ENCODE results near the gene RNASE11. TPM values are rescaled to one million over a fixed set of nuclear protein-coding genes. Genes with fewer than 3 reads are reported as not detected.
"Not testable (repeated sequence)": the region's sequence is repeated elsewhere in the genome, so short reads cannot be mapped to it uniquely, and the experiment has no call there.

Gene RNASE11
- total and polyA plus RNA-seq, 4 donors, result not detected

GRCh38 chr14:20567199-20567598, 20.6 kb downstream of the RNASE11 start:
- H3K27ac ChIP-seq (ENCODE audit: low read depth, low read length); H3K4me1 ChIP-seq (ENCODE audit: control insufficient read depth, insufficient read depth, low read length); H3K4me3 ChIP-seq (ENCODE audit: low read depth, low read length); DNase-seq (ENCODE audit: low read depth in 4 of 6, low spot score in 6 of 6); H3K9me3 ChIP-seq (ENCODE audit: control insufficient read depth, insufficient read depth, low read length); H3K27me3 ChIP-seq (ENCODE audit: control insufficient read depth, insufficient read depth, low read length); H3K36me3 ChIP-seq (ENCODE audit: control insufficient read depth, insufficient read depth, low read length): not testable (repeated sequence)
- WGBS (ENCODE audit: insufficient coverage), result 70% methylated on average over 1 of the region's 1 CpG

- Histone ChIP-seq H3K27me3 (ENCODE audit: control insufficient read depth, insufficient read depth, low read length) (no peaks in the 10 kb centered on the region), H3K4me1 (ENCODE audit: control insufficient read depth, insufficient read depth, low read length) (no peaks in the 10 kb centered on the region), H3K27ac (ENCODE audit: low read depth, low read length) (no peak overlapping the region), H3K9me3 (ENCODE audit: control insufficient read depth, insufficient read depth, low read length) (peaks cover 1% of the 10 kb centered on the region), H3K36me3 (ENCODE audit: control insufficient read depth, insufficient read depth, low read length) (no peaks in the 10 kb centered on the region), H3K4me3 (ENCODE audit: low read depth, low read length) (no peak overlapping the region)
- no peak for DNase-seq (ENCODE audit: low read depth in 4 of 6, low spot score in 6 of 6)
- WGBS (ENCODE audit: insufficient coverage), result 77% methylated on average over 2 of the region's 2 CpGs
Observed at GRCh38 chr14:20564501-20564997, 23.3 kb downstream of the RNASE11 start.

- no peaks in the 10 kb centered on the region for H3K4me1 ChIP-seq (ENCODE audit: control insufficient read depth, insufficient read depth, low read length)
- H3K4me3 ChIP-seq (ENCODE audit: low read depth, low read length), result no peak overlapping the region
- no CpG with 5 or more reads among the region's 1 CpG for WGBS (ENCODE audit: insufficient coverage)
- H3K9me3 ChIP-seq (ENCODE audit: control insufficient read depth, insufficient read depth, low read length), result peaks cover 1% of the 10 kb centered on the region
- H3K27me3 ChIP-seq (ENCODE audit: control insufficient read depth, insufficient read depth, low read length), result no peaks in the 10 kb centered on the region
- H3K27ac ChIP-seq (ENCODE audit: low read depth, low read length), result no peak overlapping the region
- no peak for DNase-seq (ENCODE audit: low read depth in 4 of 6, low spot score in 6 of 6)
- H3K36me3 ChIP-seq (ENCODE audit: control insufficient read depth, insufficient read depth, low read length), result no peaks in the 10 kb centered on the region
Observed at GRCh38 chr14:20563971-20564370, 23.8 kb downstream of the RNASE11 start.

GRCh38 chr14:20560961-20561360, 26.8 kb downstream of the RNASE11 start, which contains the start of gene RNASE9:
Gene RNASE9 (minus strand): TSS chr14:20561047.
- no CpG with 5 or more reads among the region's 3 CpGs for WGBS (ENCODE audit: insufficient coverage)
- H3K4me1 ChIP-seq (ENCODE audit: control insufficient read depth, insufficient read depth, low read length), result no peaks in the 10 kb centered on the region

GRCh38 chr14:20559461-20559904, 28.3 kb downstream of the RNASE11 start:
- H3K4me1 ChIP-seq (ENCODE audit: control insufficient read depth, insufficient read depth, low read length), result no peaks in the 10 kb centered on the region
- no peak overlapping the region for H3K4me3 ChIP-seq (ENCODE audit: low read depth, low read length)
- no peaks in the 10 kb centered on the region for H3K27me3 ChIP-seq (ENCODE audit: control insufficient read depth, insufficient read depth, low read length)
- no peak for DNase-seq (ENCODE audit: low read depth in 4 of 6, low spot score in 6 of 6)
- 20% methylated on average over 1 of the region's 2 CpGs for WGBS (ENCODE audit: insufficient coverage)
- H3K27ac ChIP-seq (ENCODE audit: low read depth, low read length), result no peak overlapping the region
- H3K9me3 ChIP-seq (ENCODE audit: control insufficient read depth, insufficient read depth, low read length), result no peaks in the 10 kb centered on the region
- no peaks in the 10 kb centered on the region for H3K36me3 ChIP-seq (ENCODE audit: control insufficient read depth, insufficient read depth, low read length)

More at GRCh38 chr14:20560961-20561360, 26.8 kb downstream of the RNASE11 start, which contains the start of gene RNASE9:
- no peak for DNase-seq (ENCODE audit: low read depth in 4 of 6, low spot score in 6 of 6)
- H3K27ac ChIP-seq (ENCODE audit: low read depth, low read length), result no peak within 1 kb of the TSS
- no peak within 1 kb of the TSS for H3K4me3 ChIP-seq (ENCODE audit: low read depth, low read length)
- no peaks in the 10 kb centered on the region for H3K9me3 ChIP-seq (ENCODE audit: control insufficient read depth, insufficient read depth, low read length)
- H3K36me3 ChIP-seq (ENCODE audit: control insufficient read depth, insufficient read depth, low read length), result no peaks in the 10 kb centered on the region
- no peaks in the 10 kb centered on the region for H3K27me3 ChIP-seq (ENCODE audit: control insufficient read depth, insufficient read depth, low read length)

GRCh38 chr14:20557212-20557542, 30.6 kb downstream of the RNASE11 start:
- H3K27ac ChIP-seq (ENCODE audit: low read depth, low read length), result no peak overlapping the region
- no peak overlapping the region for H3K4me3 ChIP-seq (ENCODE audit: low read depth, low read length)
- H3K4me1 ChIP-seq (ENCODE audit: control insufficient read depth, insufficient read depth, low read length), result no peaks in the 10 kb centered on the region
- DNase-seq (ENCODE audit: low read depth in 4 of 6, low spot score in 6 of 6), result no peak
- no peaks in the 10 kb centered on the region for H3K36me3 ChIP-seq (ENCODE audit: control insufficient read depth, insufficient read depth, low read length)
- no peaks in the 10 kb centered on the region for H3K27me3 ChIP-seq (ENCODE audit: control insufficient read depth, insufficient read depth, low read length)
- no peaks in the 10 kb centered on the region for H3K9me3 ChIP-seq (ENCODE audit: control insufficient read depth, insufficient read depth, low read length)
- WGBS (ENCODE audit: insufficient coverage), result no CpG with 5 or more reads among the region's 2 CpGs

- WGBS (ENCODE audit: insufficient coverage), result 100% methylated on average over 1 of the region's 11 CpGs
- H3K9me3 ChIP-seq (ENCODE audit: control insufficient read depth, insufficient read depth, low read length), result no peaks in the 10 kb centered on the region
Observed at GRCh38 chr14:20556500-20557211, 31.1 kb downstream of the RNASE11 start.

GRCh38 chr14:20555845-20556244, 32.0 kb downstream of the RNASE11 start:
- no peaks in the 10 kb centered on the region for H3K27me3 ChIP-seq (ENCODE audit: control insufficient read depth, insufficient read depth, low read length)
- WGBS (ENCODE audit: insufficient coverage), result 83% methylated on average over 2 of the region's 3 CpGs
- DNase-seq (ENCODE audit: low read depth in 4 of 6, low spot score in 6 of 6), result no peak
- no peaks in the 10 kb centered on the region for H3K36me3 ChIP-seq (ENCODE audit: control insufficient read depth, insufficient read depth, low read length)
- no peaks in the 10 kb centered on the region for H3K4me1 ChIP-seq (ENCODE audit: control insufficient read depth, insufficient read depth, low read length)
- no peaks in the 10 kb centered on the region for H3K9me3 ChIP-seq (ENCODE audit: control insufficient read depth, insufficient read depth, low read length)
- H3K4me3 ChIP-seq (ENCODE audit: low read depth, low read length), result no peak overlapping the region
- H3K27ac ChIP-seq (ENCODE audit: low read depth, low read length), result no peak overlapping the region

More at GRCh38 chr14:20556500-20557211, 31.1 kb downstream of the RNASE11 start:
- no peak for DNase-seq (ENCODE audit: low read depth in 4 of 6, low spot score in 6 of 6)
- no peak overlapping the region for H3K4me3 ChIP-seq (ENCODE audit: low read depth, low read length)
- no peak overlapping the region for H3K27ac ChIP-seq (ENCODE audit: low read depth, low read length)
- H3K27me3 ChIP-seq (ENCODE audit: control insufficient read depth, insufficient read depth, low read length), result no peaks in the 10 kb centered on the region
- H3K36me3 ChIP-seq (ENCODE audit: control insufficient read depth, insufficient read depth, low read length), result no peaks in the 10 kb centered on the region
- H3K4me1 ChIP-seq (ENCODE audit: control insufficient read depth, insufficient read depth, low read length), result no peaks in the 10 kb centered on the region

- no peak overlapping the region for H3K4me3 ChIP-seq (ENCODE audit: low read depth, low read length)
- no peak for DNase-seq (ENCODE audit: low read depth in 4 of 6, low spot score in 6 of 6)
- H3K27me3 ChIP-seq (ENCODE audit: control insufficient read depth, insufficient read depth, low read length), result no peaks in the 10 kb centered on the region
- H3K4me1 ChIP-seq (ENCODE audit: control insufficient read depth, insufficient read depth, low read length), result no peaks in the 10 kb centered on the region
- no peak overlapping the region for H3K27ac ChIP-seq (ENCODE audit: low read depth, low read length)
- no peaks in the 10 kb centered on the region for H3K36me3 ChIP-seq (ENCODE audit: control insufficient read depth, insufficient read depth, low read length)
- H3K9me3 ChIP-seq (ENCODE audit: control insufficient read depth, insufficient read depth, low read length), result no peaks in the 10 kb centered on the region
Observed at GRCh38 chr14:20553024-20553423, 34.8 kb downstream of the RNASE11 start.

GRCh38 chr14:20551606-20552005, 36.2 kb downstream of the RNASE11 start:
- H3K36me3 ChIP-seq (ENCODE audit: control insufficient read depth, insufficient read depth, low read length), result no peaks in the 10 kb centered on the region
- H3K27ac ChIP-seq (ENCODE audit: low read depth, low read length), result no peak overlapping the region
- 96% methylated on average over 3 of the region's 3 CpGs for WGBS (ENCODE audit: insufficient coverage)
- no peaks in the 10 kb centered on the region for H3K4me1 ChIP-seq (ENCODE audit: control insufficient read depth, insufficient read depth, low read length)
- no peaks in the 10 kb centered on the region for H3K27me3 ChIP-seq (ENCODE audit: control insufficient read depth, insufficient read depth, low read length)
- no peak overlapping the region for H3K4me3 ChIP-seq (ENCODE audit: low read depth, low read length)
- no peaks in the 10 kb centered on the region for H3K9me3 ChIP-seq (ENCODE audit: control insufficient read depth, insufficient read depth, low read length)
- no peak for DNase-seq (ENCODE audit: low read depth in 4 of 6, low spot score in 6 of 6)
